LNCAP (cell line): ENCODE results near the gene KRTAP10-2.

Experiments used
- TF ChIP-seq, protein P1 (sequence below): fragments of 450-650 bp; IDR thresholded peaks from 2 replicates; pipeline ENCODE4 v1.5.1; 2017; ENCODE audit warnings: mild to moderate bottlenecking

The KRTAP10-2 gene

DNA sequence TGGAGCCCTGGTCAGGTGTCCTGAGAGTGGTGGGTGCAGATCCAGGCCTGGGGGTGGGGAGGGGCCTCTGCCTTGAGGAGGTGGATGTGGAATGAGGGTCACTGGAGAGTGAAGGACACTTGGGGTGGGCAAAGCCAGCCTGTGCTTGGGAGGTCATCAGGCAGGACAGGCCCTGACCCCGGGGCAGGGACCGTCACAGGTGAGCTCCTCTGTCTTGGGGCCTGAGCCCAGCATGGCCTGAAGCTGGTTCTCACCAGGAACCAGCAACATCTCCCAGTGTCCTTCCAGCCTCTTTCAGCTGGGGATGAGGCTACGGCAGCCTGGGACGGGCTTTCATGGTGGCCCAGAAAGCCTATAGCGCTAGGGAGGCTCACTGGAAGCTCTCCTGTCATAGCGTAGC lies 831 bp upstream of the KRTAP10-2 start:
- TF ChIP-seq, protein P1, sequence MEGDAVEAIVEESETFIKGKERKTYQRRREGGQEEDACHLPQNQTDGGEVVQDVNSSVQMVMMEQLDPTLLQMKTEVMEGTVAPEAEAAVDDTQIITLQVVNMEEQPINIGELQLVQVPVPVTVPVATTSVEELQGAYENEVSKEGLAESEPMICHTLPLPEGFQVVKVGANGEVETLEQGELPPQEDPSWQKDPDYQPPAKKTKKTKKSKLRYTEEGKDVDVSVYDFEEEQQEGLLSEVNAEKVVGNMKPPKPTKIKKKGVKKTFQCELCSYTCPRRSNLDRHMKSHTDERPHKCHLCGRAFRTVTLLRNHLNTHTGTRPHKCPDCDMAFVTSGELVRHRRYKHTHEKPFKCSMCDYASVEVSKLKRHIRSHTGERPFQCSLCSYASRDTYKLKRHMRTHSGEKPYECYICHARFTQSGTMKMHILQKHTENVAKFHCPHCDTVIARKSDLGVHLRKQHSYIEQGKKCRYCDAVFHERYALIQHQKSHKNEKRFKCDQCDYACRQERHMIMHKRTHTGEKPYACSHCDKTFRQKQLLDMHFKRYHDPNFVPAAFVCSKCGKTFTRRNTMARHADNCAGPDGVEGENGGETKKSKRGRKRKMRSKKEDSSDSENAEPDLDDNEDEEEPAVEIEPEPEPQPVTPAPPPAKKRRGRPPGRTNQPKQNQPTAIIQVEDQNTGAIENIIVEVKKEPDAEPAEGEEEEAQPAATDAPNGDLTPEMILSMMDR = no peak

DNA sequence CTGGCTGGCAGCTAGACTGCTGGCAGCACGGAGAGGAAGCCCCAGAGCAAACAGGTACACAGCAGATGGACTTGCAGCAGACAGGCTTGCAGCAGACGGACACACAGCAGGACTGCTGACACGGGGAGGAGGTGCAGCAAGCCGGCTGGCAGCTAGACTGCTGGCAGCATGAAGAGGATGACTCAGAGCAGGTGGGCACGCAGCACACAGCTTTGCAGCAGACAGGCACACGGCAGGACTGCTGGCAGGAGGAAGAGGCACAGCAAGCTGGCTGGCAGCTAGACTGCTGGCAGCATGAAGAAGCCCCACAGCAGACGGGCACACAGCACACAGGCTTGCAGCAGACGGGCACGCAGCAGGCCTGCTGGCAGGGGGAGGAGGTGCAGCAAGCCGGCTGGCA lies 498 bp downstream of the KRTAP10-2 start:
- TF ChIP-seq, protein P1 = no peak

DNA sequence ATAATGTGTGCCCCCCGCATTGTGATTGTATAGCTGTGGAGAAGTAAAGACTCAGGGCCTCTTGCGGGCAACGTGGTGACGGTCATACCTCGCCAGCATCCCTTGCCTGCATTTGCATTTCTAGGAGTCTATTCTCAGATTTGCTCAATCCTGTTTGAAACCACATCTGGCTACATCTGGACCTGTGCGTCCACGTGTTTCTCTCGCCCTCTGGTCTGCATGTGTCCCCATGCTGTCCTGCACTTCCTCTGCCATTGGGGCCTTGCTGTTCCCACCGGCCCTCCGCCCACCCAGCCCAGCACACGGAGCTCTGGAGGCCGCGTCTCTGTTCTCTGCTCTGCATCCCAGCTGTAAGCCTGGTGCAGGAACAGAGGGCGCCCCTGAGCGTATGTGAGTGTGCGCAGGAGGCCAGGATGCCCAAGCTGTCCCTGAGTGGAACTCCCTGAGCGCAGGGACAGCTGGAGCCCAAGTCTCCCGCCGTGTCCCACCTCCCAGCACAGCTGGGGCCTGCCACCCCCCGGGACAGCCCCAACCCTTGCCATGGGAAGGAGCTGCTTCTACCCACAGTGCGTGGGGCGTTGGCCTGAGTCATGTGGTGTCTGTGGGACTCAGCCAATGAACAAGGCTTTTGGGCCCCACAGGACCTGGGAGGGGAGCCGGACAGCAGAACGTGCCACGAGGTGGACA lies 1.6 kb downstream of the KRTAP10-2 start:
- TF ChIP-seq, protein P1 = no peak

DNA sequence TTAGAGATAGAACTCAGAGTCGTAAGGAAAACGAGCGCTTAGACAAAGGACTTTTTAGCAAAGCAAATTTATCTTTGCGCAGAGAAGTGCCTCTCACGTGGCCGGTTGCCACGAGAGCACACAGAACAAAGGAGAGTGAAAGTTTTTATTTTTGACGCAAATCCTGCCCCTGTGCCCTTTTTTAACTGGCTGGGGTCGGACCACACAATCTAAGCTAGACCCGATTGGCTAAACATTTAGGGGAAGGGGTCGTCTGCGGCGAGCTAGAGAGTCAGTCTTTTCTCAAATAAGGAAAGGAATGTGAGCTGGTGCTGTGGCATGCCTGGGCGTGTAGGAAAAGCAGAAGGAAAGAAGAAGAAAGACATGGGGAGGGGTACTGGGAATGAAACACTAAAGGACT lies 2.4 kb downstream of the KRTAP10-2 start:
- TF ChIP-seq, protein P1 = no peak

DNA sequence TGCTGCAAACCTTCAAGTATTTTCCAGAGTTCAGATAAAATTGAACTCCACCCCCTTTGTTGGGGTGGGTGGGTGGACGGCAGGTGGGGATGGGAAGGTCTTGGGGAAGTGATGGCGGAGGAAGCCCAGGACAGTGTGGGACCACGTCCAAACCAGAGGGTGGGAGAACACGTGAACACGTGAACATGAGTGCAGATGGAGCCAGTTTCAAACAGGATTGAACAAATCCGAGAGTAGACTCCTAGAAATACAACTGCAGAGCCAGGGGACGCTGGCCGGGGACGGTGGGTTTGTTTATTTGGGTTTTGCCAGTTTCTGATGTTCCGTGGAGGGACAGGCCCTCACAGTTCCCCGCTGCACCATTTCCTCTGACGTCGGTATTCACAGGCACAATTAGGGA lies 2.9 kb downstream of the KRTAP10-2 start:
- TF ChIP-seq, protein P1 = no peak

DNA sequence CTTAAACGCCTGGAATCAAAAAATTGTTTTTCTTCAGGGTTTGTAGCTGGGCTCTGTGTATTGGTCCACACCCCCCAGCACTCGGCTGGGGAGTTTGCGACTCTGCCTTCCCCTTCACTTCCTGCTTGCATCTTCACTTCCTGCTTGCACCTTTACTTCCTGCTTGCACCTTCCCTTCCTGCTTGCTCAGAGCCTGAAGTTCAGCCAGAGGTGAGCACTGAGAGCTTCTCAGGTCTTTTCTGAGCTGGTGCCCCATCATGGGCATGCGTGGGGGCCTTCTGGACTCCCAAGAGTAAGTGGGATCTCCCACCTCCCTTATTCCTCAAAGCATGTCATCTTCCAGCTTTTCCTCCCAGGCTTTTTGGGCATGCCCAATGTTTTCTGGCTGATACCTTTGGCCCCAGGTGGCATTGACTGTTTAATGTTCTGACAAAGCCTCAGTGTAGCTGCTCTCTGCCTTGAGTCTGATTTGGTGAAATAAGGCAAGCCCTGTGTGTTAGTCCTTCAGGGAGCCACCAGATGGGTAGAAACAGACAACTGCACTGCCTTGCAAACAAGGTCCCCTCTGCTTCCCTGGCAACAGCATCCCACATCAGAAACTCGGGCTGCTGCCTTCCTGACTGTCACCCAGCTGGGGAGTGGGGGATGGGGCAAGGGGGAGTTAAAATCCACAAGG lies 3.5 kb downstream of the KRTAP10-2 start:
- TF ChIP-seq, protein P1 = no peak

DNA sequence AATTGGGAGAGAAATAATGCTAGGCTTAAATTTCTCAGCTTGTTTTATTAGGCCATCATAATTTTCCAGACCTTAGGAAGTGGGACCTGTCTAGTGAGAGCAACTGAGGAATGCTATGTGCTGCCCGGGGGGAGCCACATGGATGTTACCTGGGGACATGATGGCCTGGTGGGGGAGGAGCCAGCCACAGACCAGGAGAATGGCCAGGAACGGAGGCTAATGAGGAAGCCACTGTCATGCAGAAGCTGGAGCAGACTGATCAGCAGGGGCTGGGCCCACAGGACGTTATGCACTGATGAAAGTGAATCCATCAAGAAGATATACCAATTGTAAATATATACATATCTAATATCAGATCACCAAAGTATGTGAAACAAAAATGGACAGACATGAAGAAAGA lies 6.7 kb downstream of the KRTAP10-2 start:
- TF ChIP-seq, protein P1 = no peak
